GM03348 (cell line): Measurements from ENCODE around the gene FILIP1.

ENCODE experiments used
- DNase-seq: peaks from one replicate; pipeline ENCODE4 v3.0.0; 2012; ENCODE audit warnings: low spot score

FILIP1 gene

DNA sequence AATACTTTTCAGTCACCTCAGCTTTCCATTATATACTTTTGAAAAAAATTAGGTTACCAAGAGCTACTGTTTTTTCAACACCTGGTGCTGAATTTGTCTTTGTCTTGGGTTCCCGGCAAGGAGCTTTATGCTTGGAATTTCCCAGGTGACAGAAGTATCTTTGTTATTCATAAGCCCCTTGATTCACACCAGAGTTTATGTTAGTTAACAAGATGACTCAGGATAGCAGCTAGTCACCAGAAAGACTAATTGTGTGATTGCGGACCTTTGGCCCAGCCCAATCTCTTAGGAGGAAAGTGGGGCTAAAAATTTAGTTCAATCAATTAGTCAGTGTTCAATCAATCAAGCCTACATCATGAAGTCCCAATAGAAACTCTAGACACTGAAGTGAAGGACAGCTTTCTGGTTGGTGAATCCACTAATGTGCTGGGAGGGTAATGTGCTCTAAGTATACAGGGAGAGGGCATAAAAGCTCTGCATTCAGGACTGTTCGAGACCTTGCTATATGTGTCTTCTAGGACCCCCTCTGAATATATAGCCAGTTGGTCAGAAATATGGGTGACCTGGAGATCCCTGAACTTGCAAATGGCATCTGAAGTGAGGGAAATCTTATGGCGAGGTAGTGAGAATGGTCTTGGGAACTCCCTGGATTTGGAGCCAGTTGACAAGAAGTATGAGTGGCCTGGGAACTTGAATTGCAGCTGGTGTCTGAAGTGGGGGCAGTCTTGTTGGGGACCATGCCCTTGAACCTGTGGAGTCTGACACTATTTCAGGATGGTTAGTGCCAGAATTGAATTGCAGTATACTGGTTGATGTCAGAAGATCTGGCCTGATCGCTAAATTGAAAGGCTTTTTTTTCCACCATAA lies 225.2 kb downstream of the FILIP1 start:
- DNase-seq, result no peak

DNA sequence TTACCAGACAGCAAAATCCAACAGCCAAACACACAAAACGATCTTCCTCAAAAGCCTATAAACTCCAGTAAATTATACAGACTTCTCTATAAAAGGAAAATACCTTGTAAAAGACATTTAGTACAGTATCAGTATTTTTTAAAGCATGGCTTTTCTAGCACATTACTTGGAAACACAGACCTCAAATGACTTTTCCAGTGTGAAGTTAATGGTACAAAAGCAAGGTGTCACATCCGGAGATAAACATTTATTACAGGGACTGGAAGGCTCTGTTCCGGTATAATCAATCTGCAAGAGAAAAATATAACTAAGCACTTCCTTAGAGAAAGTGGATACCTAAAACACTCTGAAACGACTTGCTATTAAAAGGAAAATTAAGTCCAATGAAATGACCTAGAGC lies 226.1 kb downstream of the FILIP1 start:
- DNase-seq, result no peak

- DNase-seq, result peak; percentile 61
Observed at GRCh38 chr6:75266716-75267291, 226.8 kb downstream of the FILIP1 start.

DNA sequence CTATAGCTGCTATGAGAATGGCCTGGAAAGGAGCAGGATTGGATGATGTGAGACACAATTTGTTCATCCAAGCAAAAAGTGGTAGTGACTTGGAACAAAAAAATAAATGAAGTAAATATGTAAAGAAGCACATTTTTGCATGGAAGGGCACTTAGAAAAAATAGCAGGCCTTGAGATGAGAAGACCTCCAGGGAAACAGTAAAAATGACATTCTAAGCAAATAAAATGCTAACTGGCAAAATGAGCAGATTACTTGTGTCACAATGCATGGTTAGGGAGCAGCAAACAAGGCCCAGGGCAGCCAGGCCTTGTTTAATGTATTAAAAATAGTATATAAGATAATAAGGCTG lies 230.2 kb downstream of the FILIP1 start:
- no peak for DNase-seq

DNA sequence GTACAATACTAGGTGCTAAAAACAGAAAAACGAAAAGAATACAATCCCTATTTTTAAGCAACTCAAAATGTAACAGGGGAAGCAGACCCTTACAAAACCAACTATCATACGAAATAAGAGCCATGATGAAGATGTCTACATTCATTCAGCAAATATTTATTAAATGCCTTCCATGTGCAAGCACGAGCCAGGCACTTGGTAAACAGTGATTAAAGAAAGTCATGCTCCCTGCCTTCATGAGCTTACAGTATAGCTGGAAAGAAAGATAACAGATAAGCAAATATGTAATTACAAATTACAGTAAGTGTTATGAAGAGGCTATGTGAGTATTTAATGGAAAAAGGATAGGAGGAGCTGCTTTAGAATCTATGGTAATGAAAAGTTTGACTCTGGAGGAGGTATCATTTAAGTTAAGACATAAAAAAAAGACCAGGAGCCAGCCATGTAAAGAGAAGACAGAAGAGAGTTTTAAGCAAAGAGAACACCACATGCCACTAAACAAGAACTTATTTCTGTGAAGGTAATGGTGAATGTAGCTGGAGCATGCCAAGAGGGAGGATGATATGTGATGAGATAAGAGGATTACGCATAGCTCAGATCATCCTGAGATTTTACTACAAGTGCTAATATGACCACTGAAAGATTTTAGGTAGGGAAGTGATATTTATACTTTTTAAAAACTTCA lies 230.7 kb downstream of the FILIP1 start:
- no peak for DNase-seq

GRCh38 chr6:75261299-75261698 lies 232.3 kb downstream of the FILIP1 start:
- DNase-seq, result no peak

- no peak for DNase-seq
Observed at GRCh38 chr6:75257343-75258087, 236.1 kb downstream of the FILIP1 start.

DNA sequence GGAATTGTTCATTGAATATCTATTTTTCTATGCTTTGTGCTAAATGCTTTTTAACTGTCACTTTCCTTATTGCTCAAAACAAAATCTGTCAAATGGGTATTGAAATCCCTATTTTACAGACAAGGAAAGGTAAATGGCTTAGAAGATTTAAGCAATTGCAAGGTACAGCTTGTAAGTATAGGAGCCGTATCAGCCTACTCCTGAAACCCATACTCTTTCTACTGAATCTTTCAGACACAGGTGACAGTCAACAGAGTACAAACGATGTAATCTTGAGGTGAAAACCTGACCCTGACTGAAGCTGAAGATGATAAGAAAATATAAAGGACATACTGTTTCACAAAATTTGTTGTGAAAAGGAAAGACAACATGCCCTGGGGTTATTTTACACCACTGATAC lies 243.0 kb downstream of the FILIP1 start:
- no peak for DNase-seq

- no peak for DNase-seq
Observed at GRCh38 chr6:75249837-75250236, 243.8 kb downstream of the FILIP1 start.

DNA sequence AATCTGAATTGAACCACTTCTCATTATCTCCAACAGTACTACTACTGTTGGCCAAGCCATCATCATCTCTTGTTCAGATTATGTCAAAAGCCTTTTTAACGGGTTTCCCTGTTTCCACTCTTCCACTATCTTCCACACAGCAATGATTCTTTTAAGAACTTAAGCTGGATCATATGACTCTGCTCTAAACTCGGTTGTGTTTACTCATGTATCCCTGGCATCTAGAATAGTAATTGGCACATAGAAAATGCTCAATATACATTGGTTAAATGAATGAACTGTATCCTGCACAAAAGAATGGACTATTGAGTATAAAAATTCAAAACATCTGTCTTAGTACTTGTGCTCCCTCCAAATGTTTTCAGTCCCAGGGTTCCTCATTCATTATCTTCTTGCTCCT lies 247.2 kb downstream of the FILIP1 start:
- no peak for DNase-seq

DNA sequence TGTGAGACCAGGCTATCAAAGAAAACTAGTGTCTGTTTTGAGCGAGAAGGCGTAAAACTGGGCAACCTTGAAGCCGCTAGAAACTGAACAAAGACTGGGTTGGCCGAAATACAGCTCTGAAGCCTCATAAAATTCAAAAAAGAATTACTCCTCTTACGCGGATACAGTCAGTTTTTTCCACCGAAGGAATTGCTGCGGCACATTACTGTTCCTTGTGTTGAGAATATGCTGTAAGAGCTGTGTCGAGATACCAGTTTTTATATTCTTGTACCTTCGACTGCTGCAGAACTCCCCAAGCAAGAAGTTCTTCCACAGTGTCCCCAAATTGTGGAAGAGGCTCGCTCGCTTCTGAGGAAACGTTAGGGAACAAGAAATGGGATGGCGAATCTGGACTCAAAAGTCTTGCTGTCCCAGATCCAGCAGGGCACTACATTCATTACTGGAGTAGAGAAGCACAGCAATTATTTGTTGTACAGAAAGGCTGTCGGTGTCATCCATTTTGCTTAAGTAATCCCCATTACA lies 249.5 kb downstream of the FILIP1 start:
- peak; percentile 17 for DNase-seq

DNA sequence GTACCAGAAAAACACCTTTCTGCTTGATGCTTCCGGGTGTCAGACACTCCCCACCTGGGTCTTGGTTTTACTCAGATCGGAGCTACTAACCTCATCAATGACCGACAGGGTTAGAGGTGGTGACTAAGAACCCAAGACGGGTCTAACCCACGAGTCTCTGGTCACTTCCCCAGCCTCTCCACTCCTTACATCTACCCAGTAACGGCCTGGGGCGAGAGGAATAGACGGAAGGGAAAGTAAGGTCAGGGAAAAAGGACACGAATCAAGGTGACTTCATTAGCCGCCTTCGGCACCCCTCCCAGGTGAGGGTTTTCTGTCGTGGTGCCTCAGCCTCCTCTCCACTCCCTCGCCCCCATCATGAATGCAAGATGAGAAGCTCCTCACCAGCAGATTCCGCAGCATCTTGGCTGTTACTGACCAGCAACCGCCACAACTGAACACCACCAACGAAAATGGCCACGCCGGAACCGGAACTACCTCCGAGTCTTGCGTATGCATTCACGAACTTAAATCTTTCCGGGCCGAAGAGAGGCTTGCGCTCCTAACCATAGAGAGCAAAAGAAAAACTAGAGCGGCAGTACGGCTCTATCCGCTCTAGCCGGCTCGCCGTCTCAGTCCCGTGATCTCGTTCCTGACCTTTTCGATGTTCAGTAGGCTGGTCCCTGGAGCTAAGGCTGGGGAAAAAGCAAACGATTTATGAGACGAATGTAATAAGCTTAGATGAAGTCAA lies 250.1 kb downstream of the FILIP1 start, which contains the start of gene COX7A2:
Gene COX7A2 (minus strand): TSS at position 469 of the 730 bp plus-strand sequence. CDS start 67 bp downstream, at position 402.
- DNase-seq, result peak; percentile 90
